Coronary artery (tissue), 2 donors: ENCODE results near the gene PKD1.
A peak's percentile ranks its signal among the peaks of the same experiment; 100 is the strongest.

Source experiments
- DNase-seq: peaks from one replicate; pipeline ENCODE4 v3.0.0-alpha.2; 2017; ENCODE audit warnings: low spot score
- H3K27ac ChIP-seq, 2 donors: fragments of 200-600 bp; sonication (generic); one replicate each; pipeline ENCODE4 v1.5.1; 2016 to 2019
- H3K4me3 ChIP-seq: fragments of 200-600 bp; sonication (generic); 2 replicates; pipeline ENCODE4 v1.5.1; 2016; ENCODE audit warnings: mild to moderate bottlenecking, moderate library complexity
- CTCF ChIP-seq: fragments of 200-600 bp; sonication (generic); IDR thresholded peaks from one replicate; pipeline ENCODE4 v1.5.1; 2019; ENCODE audit warnings: antibody characterized with exemption

Gene PKD1

GRCh38 chr16:2135770-2136490 is at the start of gene PKD1:
PKD1 (minus strand) TSS chr16:2135898; CDS start chr16:2135689, 209 bp downstream.
- peak; percentile 91 for DNase-seq
- H3K27ac ChIP-seq = peak within 1 kb of the TSS; percentile 79 to 95
- H3K4me3 ChIP-seq = peak within 1 kb of the TSS; percentile 78

GRCh38 chr16:2184962-2185361 is 49.3 kb upstream of the PKD1 start:
- DNase-seq = no peak
- H3K27ac ChIP-seq = no peak overlapping the region
- no peak overlapping the region for H3K4me3 ChIP-seq
- TF ChIP-seq CTCF = no peak

GRCh38 chr16:2184346-2184745 is 48.6 kb upstream of the PKD1 start:
- no peak for TF ChIP-seq CTCF

GRCh38 chr16:2183671-2184070 is 48.0 kb upstream of the PKD1 start:
- Histone ChIP-seq H3K4me3 (no peak overlapping the region), H3K27ac (no peak overlapping the region)
- TF ChIP-seq CTCF = no peak
- DNase-seq = no peak

More at GRCh38 chr16:2184346-2184745, 48.6 kb upstream of the PKD1 start:
- Histone ChIP-seq H3K4me3 (no peak overlapping the region), H3K27ac (no peak overlapping the region)
- no peak for DNase-seq

- no peak for DNase-seq
- H3K27ac ChIP-seq = no peak overlapping the region
- no peak for TF ChIP-seq CTCF
- H3K4me3 ChIP-seq = no peak overlapping the region
These were observed 46.3 kb upstream of the PKD1 start for GRCh38 chr16:2181952-2182351.

GRCh38 chr16:2180962-2181923 is 45.5 kb upstream of the PKD1 start:
- Histone ChIP-seq H3K27ac (no peak overlapping the region), H3K4me3 (no peak overlapping the region)
- no peak for DNase-seq
- no peak for TF ChIP-seq CTCF

GRCh38 chr16:2180461-2180860 is 44.8 kb upstream of the PKD1 start:
- no peak for DNase-seq
- TF ChIP-seq CTCF = no peak
- no peak overlapping the region for H3K27ac ChIP-seq
- no peak overlapping the region for H3K4me3 ChIP-seq
